HG02623 (cell line): ENCODE measurements around the gene SCO2.
"Not testable (repeated sequence)": the region's sequence is repeated elsewhere in the genome, so short reads cannot be mapped to it uniquely, and the experiment has no call there.

Source experiments
- ATAC-seq: cut with Tn5 transposase; IDR thresholded peaks from one replicate; pipeline ENCODE4 v1.9.1; 2021; ENCODE audit warnings: moderate library complexity; ENCODE audit not compliant: unreplicated experiment

The SCO2 gene

DNA sequence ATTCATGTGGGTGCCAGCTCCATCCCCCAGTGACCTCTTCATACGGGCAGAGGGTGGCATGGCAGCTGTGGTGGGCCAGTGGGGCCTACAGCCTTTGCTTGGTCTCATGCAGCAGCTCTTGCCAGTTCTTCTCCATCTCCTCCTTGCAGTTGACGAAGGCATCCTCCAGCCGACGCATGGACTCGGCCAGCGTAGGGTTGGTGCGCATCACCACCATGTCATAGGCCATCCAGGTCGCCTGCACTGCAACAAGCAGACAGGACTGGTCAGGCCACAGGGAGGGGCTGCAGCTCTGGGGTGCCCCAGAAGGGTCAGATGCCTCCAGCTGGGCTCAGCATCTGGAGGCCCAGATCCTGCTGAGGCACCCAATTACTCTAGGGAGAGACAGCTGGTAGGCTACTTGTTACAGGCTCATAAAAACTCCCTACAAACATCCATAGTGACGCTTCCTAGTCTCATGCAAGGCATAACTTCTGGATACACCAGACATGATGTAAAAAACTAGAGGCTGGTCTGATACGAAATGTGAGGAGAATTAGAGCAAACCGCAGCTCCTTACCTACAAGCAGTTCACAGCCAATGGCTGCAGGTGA, 25.9 kb upstream of the SCO2 start:
- no peak for ATAC-seq

DNA sequence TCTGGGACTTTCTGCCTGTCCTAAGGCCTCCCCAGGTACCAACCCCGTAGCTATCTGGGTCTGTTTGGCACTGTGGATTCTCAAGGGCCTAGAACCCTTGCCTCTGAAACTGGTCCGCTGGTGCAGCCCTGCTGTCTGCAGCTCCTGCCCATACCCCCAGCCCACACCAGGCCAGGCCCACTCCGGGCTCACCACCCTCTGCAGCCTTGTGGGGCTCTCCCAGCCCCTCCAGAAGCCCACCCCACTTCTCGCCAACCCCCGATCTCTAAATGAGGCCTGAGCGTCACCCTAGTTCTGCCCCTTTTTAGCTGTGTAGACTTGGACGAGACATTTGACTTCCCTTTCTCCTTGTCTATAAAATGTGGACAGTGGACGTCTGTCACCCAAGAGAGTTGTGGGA, 25.0 kb upstream of the SCO2 start:
- ATAC-seq: no peak

DNA sequence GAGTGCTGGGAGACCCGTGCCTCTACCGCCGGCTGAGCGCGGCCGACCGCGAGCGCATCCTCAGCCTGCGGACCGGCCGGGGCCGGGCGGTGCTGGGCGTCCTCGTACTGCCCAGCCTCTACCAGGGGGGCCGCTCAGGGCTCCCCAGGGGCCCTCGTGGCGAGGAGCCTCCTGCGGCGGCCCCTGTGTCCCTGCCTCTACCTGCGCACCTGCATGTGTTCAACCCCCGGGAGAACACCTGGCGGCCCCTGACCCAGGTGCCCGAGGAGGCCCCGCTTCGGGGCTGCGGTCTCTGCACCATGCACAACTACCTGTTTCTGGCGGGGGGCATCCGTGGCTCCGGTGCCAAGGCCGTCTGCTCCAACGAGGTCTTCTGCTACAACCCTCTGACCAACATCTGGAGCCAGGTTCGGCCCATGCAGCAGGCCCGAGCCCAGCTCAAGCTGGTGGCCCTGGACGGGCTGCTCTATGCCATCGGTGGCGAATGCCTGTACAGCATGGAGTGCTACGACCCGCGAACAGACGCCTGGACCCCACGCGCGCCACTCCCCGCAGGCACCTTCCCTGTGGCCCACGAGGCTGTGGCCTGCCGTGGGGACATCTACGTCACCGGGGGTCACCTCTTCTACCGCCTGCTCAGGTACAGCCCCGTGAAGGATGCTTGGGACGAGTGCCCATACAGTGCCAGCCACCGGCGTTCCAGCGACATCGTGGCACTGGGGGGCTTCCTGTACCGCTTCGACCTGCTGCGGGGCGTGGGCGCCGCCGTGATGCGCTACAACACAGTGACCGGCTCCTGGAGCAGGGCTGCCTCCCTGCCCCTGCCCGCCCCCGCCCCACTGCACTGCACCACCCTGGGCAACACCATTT, 23.8 kb upstream of the SCO2 start:
- ATAC-seq: no peak

DNA sequence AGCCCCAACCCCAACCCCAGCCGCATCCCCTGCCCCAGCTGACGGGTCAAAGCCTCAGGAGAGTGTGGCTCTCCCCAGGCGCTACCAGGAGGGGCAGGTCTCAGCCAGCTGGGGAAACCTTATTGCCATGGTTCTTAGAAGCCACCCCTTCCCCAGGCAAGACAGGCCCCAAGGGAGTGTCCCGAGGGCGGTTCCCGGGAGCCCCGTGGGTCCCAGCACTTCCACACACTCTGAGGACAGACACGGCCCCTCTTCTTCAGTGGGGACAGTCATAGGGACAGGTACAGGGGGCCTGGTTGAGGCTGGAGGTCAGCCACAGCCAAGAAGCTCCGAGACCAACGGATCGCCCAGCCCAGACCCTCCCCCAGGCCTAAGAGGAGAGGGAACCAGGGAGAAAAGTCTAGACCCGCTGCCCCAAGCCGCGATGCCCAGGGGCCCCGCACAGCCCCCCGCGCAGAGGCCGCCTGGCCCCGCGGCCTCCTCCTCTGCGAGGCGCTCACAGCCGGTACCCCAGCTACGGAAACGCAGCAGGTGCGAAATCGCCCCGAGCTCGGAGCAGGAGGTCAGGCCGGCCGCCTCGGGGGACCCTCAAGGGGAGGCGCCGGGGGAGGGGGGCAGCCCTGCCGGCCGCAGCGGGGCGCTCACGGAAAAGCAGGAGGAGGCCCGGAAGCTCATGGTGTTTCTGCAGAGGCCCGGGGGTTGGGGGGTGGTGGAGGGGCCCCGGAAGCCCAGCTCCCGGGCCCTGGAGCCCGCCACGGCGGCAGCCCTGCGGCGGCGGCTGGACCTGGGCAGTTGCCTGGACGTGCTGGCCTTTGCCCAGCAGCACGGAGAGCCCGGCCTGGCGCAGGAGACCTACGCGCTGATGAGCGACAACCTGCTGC, 22.9 kb upstream of the SCO2 start:
- no peak for ATAC-seq

DNA sequence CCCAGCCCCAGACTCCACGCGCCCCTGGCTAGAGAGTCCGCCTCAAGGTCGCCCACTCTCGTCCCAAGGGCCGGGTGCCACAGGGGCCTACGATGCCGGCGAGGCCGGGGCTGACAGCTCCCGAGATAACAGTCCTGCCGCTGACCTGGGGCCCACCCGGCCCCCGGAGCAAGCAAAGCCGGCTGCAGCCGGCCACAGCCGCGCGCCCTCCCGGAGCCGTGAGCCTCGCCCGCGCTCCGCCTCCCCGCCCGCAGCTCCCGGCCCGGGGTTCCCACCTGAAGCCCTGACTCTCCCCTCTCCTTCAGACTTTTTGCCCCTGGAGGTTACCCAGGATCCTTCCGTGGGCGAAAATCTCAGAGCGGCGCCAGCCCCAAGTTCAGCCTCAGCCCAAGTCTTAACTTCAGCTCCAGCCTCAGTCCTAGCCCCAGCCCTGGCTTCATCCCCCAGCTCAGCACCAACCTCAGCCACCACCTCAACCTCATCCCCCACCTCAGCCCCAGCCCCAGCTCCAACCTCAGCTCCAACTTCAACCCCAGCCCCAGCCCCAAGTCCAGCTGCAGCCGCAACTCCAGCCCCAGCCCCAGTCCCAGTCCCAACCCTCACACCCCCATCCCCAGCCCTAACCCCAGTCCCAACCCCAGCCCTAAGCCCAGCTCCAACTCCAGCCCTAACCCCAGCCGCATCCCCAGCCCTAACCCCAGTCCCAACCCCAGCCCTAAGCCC, 22.0 kb upstream of the SCO2 start:
- ATAC-seq: no peak

DNA sequence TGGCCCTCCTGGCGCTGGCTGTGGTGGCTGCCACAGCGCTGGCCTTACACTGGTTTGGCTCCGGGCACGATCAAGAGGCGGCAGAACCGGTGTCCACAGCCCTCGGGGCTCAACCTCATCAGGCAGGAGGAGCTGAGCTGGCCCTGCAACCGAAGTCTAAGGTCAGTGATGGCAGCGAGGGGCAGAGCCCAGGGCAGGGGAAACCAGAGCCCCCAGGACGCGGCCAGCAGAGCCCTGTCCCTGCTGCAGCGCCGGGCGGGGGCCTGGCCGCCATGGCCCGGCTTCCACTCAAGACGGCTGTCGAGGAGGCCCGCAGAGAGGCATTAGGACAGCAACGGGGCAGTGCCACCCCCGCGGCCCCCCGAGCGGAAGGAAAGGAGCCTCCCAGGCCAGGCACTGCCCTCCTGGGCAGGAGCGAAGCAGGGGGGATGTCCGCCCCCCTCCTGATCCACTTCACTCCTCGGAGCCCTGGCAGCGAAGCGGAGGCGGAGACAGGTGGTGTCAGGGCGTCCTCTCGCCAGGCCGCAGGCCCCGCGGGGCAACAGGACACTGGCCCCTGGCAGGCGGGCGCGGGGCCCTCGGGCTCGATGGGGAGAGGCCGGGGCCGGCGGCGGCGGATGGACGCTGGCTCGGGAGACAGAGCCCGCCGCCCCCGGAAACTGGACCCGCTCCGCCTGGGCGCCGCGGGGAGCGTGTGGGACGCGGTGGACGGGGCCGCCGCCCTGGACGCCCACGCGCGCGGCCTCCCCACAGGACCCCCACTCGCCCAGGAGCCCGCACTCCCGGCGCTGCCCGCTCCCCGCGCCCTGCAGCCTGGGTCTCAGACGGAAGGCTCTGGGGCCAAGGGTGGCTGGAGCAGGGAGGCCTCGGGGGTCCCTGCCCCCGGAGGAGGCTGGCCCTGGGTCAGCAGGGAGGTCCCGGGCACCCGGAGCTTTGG, 21.2 kb upstream of the SCO2 start:
- no peak for ATAC-seq

DNA sequence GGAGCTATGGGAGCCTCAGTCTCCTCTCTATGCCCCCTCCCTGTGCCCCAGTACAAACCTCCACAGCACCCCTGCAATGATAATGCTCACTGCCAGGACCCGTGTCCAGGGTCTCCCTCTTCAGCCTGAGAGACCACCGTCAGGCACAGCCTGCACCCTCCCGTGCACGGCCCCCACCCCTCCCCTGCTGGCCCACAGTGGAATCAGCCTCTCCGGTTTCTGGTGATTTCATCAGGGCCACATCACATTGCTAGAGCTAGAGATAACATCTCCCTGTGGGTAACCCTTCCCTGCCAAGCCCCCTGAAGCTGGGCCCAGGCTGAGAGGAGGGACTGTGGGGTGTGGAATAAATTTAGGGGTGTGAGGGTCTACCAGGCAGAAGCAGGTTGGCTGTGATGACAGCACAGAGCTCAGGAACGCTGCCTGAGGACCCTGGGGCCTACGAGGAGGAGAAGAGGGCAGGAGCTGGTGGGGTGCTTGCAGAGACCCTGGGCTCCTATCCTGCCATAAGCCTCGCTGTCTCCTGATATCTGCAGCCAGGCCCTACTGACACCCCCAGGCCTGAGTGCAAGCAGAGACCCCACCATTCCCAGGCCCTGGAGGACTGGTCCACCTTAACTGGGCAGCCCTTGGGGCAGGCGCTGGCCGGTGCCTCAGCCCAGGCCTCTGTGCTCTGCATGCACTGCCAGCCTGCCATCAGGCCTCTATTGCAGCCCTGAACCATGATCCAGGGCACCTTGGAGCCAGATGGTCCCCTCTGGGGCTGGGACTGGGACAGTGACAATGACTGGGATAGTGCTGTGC, 20.3 kb upstream of the SCO2 start, which contains the start of gene KLHDC7B:
TSS of gene KLHDC7B (plus strand) at position 378 of the 804 bp plus-strand sequence. CDS start at position 723, 345 bp downstream.
- no peak for ATAC-seq

DNA sequence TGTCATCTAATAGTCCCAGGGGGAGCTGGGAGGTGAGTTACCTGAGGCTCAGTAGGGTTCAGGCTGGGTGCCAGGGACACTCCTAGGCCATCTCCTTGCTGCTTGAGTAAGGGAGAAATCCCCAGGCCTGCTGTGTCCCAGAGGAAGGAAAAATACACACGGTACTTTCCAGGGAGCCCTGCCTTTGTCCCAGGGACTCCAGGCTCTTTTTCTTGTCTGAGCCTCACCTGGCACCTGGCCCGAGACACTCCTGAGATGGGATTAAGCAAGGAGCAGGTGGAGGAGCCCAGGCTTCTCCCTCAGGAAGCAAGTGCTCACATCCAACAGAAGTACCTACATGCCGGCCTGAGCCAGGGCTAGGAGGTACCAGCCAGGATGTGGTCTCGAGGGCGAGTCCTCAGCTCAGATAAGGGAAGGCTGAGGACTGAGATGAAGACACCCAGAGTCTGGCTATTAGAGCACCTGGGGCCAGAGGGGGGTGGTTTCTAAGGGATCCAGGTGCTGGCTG, 19.4 kb upstream of the SCO2 start:
- ATAC-seq: no peak

DNA sequence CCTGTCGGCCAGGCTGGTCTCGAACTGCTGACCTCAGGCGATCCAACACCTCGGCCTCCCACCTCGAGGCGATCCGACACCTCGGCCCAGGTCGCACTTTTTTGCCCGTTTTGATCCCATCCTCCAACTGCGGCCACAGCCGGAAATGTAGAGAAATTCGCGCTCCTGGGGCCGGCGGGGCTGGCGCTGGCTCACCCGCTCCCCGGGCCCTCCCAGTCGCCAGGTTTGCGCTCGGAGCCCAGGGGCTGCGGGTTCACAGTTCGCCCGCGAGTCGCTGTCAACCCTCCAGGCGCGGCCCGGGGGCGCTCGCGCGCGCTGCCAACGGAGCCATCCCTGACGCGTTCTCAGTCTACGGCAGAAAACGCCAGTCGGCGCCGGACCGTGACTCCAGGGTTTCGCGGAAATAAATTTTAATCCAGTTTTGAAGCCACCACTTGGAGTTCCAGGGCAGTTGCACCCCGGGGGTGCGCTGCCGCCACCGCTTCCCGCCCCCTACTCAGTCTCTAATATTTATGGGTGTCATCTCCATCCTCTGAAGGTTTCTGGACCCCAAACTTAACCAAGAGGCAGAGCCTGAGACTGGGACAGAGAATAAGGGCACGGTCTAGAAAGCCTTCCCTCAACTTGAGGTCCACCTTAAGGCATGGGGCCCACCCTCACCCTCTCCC, 18.8 kb upstream of the SCO2 start:
- no peak for ATAC-seq

DNA sequence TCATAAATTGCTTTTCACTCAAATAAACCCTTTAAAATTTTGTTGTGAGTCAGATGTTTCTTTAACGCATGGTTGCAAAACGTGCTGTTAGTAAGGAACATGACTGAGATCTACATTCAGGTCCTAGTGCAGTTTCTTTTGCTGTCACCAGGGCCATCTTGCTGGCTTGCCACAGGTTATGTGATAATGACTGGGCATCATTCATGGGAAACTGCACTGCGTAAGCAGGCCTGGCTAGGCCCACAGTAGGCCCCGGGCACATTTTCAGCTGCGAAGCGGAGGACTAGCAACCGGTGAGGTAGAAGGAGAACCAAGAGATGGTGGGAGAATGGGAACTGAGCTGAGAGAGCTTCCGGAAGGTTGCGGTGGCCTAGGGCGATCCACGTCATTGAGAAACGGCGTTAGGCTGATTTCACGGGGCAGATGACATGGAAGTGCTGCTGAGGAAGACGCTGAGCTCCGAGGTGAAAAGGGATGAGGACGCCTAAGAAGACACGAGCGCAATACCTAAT, 17.1 kb upstream of the SCO2 start:
- no peak for ATAC-seq

DNA sequence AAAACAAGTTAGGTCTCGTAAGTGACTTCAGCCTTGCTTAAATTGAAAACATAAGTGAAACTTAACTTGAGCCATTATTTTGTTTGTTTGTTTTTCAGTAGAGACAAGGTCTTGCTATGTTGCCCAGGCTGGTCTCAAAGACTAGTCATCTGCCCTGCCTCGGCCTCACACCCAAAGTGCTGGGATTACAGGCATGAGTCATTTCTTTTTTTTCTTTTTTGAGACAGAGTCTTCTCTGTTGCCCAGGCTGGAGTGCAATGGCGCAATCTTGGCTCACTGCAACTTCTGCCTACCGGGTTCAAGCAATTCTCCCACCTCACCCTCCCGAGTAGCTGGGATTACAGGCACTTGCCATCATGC, 16.2 kb upstream of the SCO2 start:
- not testable (repeated sequence) for ATAC-seq

DNA sequence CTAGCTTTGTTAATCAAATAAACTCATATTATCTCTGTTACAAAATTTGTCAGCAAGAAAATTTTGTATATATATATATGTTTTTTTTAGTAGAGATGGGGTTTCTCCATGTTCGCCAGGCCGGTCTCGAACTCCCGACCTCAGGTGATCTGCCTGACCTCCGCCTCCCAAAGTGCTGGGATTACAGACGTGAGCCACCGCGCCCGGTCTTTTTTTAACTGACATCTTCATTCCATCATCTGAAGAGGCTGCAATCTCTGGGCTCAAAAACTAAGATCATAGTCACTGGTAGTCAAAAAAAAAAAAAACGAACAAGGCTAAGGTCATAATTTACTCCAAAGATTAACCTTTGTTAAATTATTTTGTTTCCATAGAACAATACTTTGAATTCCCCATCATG, 15.0 kb upstream of the SCO2 start:
- no peak for ATAC-seq

DNA sequence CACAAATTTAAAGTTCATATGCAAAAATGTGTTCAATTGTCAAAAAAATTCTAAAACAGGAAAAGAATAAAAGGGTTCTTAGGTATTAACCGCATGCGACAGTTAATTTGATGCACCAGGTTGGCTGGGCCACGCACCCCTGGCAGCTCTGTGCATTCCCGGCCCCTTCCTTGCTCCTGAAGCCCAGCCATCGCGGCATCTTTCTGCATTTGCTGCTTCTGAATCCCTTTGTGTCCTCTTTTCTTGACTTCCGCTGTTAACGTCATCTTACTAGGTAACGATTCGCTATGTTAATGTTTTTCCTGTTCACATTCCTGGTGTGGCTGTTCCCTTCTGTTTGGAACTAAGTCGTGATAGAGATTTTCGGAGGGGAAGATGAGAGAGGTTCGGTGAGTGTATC, 12.4 kb upstream of the SCO2 start:
- no peak for ATAC-seq

DNA sequence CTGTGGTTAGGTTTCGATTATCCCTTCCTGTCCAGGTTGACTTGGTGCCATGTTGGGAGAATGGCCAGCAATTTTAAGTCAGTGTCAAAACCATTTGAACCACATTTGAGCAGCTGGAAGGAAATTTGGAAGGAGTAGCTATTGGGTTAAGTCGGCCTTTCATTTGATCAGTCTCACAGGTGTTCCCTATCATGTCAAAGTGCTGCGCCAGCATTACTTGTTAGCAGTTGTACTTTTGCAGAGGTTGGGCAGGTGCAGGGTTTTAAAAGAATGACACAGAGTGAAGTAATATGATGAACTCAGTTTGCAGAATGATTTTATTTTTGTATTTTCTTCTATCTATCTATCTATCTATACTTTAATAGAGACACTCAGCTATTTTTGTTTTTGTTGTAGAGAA, 10.8 kb upstream of the SCO2 start:
- no peak for ATAC-seq

DNA sequence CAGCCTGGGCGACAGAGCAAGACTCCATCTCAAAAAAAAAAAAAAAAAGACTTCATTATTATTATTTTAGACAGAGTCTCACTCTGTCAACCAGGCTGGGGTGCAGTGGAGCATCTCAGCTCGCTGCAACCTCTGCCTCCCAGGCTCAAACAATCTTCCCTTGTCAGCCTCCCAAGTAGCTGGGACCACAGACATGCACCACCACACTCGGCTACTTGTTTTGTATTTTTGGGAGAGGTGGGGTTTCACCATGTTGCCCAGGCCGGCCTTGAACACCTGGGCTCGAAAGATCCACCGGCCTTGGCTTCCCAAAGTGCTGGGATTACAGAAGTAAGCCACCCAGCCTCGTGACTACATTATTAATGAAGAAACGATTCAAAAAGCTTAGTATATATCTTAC, 9.7 kb upstream of the SCO2 start:
- ATAC-seq: no peak

DNA sequence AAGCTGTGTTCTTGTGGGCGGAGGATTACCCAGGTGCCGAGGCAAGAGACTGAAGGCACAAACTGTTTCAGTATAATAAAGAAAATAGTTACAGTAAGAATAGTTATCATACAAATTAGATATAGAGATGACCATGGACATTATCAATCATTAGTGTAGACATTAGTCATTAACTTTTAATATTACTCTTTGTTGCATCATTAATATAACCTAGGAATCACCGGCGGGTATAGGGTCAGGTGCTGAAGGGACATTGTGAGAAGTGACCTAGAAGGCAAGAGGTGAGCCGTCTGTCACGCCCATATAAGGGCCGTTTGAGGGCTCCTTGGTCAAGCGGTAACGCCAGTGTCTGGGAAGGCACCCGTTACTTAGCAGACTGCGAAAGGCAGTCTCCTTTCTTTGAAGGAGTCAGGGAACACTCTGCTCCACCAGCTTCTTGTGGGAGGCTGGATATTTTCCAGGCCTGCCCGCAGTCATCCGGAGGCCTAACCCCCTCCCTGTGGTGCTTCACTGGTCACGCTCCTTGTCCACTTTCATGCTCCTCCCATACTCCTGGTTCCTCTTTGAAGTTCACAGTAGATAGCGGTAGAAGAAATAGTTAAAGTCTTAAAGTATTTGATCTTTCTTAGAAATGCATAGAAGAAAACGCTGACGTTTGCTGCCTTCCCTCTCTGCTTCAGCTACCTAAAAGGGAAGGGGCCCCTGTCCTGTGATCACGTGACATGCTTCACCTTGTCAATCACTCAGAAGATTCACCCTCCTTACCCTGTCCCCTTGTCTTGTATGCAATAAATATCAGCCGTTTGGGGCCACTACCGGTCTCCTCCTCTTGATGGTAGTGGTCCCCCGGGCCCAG, 8.7 kb upstream of the SCO2 start:
- ATAC-seq: not testable (repeated sequence)
